Measurements from ENCODE around the gene BPIFB2. TPM values are rescaled to one million over a fixed set of nuclear protein-coding genes. Genes with fewer than 3 reads are reported as not detected.
"Not testable (repeated sequence)": the region's sequence is repeated elsewhere in the genome, so short reads cannot be mapped to it uniquely, and the experiment has no call there.

The BPIFB2 gene
- polyA plus RNA-seq, 1 experiment = not detected

DNA sequence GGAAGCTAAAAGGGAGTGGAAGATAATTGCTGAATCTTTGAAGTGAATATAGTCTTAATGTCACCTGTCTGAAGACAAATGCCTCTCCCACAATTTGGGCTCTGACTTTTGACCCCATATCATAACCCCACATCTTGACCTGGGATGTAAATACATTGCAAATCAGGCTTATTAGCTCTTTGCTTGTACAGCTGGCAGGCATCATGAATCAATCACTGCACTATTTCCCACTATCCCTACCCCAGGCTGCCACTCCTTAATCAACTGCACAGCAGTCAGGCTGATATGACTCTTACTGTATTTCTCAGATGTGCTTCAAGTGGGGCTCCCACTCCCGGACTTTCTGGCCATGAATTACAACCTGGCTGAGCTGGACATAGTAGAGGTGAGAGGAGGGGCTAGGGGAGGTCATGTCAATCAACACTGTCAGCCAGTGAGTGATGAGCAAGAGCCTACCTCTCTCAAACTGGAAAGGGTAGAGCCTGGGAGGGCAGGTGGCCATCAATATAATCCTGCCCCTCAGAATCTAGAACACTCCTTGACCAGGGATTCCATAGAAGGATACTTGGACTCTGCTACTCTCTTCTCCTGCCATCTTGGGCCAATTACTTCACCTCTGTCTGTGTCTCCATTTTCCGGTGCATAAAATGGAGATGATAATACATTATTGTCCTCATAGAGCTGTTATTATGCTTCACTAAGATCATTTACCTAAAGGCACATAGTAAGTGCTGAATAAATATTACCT, 35.7 kb downstream of the BPIFB2 start:
- no peaks in the 10 kb centered on the region; the same call in 1 of the 2 replicates for H3K9me3 ChIP-seq (ENCODE audit: control insufficient read depth, insufficient read depth, low read length)
- no peak for DNase-seq (ENCODE audit: low read depth, low spot score)
- H3K4me3 ChIP-seq (ENCODE audit: low read depth, low read length) = no peak overlapping the region
- TF ChIP-seq, protein P1, sequence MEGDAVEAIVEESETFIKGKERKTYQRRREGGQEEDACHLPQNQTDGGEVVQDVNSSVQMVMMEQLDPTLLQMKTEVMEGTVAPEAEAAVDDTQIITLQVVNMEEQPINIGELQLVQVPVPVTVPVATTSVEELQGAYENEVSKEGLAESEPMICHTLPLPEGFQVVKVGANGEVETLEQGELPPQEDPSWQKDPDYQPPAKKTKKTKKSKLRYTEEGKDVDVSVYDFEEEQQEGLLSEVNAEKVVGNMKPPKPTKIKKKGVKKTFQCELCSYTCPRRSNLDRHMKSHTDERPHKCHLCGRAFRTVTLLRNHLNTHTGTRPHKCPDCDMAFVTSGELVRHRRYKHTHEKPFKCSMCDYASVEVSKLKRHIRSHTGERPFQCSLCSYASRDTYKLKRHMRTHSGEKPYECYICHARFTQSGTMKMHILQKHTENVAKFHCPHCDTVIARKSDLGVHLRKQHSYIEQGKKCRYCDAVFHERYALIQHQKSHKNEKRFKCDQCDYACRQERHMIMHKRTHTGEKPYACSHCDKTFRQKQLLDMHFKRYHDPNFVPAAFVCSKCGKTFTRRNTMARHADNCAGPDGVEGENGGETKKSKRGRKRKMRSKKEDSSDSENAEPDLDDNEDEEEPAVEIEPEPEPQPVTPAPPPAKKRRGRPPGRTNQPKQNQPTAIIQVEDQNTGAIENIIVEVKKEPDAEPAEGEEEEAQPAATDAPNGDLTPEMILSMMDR (IDR thresholded peaks at IDR 0.05; ENCODE audit: low read depth, low read length) = no peak
- H3K27me3 ChIP-seq (ENCODE audit: control insufficient read depth, insufficient read depth, low read length) = no peaks in the 10 kb centered on the region
- CTCF ChIA-PET = interaction anchor here (0.5 kb wide), 1 partner anchor 217 kb away, joined by 9 read pairs; no protein-coding TSS in a partner anchor
- no peak overlapping the region for H3K27ac ChIP-seq (ENCODE audit: low read depth, low read length)
- POLR2A ChIA-PET = no interaction called here

DNA sequence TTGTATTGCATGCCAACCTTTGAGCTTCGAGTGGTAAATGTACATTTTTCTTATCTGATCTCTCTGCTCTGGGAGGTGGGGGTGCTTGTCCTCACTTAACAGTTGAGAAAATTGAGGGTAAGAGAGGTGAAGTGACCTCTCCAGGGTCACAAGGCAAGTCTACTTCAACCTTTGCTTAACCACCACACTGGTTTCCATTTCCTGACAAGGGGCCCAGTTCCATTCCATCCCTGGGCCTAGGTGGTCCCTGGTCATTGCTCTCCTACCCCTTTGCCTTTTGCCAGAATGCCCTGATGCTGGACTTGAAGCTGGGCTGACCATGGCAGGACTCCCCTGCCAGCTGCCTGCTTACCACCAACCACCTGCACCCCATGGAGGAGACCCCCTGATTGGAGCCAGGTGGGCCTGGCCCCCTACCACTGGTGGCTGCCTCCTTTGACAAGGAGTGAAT, 36.3 kb downstream of the BPIFB2 start:
- TF ChIP-seq, protein P1 (IDR thresholded peaks at IDR 0.05; ENCODE audit: low read depth, low read length) = no peak
- ChIA-PET CTCF (interaction anchor here (0.5 kb wide), 1 partner anchor 216 kb away, joined by 9 read pairs; no protein-coding TSS in a partner anchor), POLR2A (no interaction called here)
- Histone ChIP-seq H3K9me3 (ENCODE audit: control insufficient read depth, insufficient read depth, low read length) (no peaks in the 10 kb centered on the region; the same call in none of the 2 replicates), H3K27me3 (ENCODE audit: control insufficient read depth, insufficient read depth, low read length) (no peaks in the 10 kb centered on the region), H3K4me3 (ENCODE audit: low read depth, low read length) (no peak overlapping the region), H3K27ac (ENCODE audit: low read depth, low read length) (no peak overlapping the region)
- no peak for DNase-seq (ENCODE audit: low read depth, low spot score)

DNA sequence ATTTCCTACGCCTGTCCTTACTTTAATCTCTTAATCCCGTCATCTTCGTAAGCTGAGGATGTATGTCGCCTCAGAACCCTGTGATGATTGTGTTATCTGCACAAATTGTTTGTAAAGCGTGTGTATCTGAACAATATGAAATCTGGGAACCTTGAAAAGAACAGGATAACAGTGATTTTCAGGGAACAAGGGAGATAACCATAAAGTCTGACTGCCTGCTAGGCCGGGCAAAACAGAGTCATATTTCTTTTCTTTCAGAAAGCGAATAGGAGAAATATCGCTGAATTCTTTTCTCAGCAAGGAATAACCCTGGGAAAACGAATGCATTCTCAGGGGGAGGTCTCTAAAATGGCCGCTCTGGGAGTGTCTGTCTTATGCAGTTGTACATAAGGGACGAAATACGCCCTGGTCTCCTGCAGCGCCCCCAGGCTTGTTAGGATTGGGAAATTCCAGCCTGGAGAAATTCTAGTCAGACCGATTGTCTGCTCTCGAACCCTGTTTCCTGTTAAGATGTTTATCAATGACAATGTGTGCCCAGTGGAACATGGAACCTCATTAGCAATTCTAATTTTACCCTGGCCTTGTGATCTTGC, 37.7 kb downstream of the BPIFB2 start:
- H3K27ac ChIP-seq (ENCODE audit: low read depth, low read length); H3K4me3 ChIP-seq (ENCODE audit: low read depth, low read length); H3K9me3 ChIP-seq (ENCODE audit: control insufficient read depth, insufficient read depth, low read length); DNase-seq (ENCODE audit: low read depth, low spot score); CTCF ChIA-PET; POLR2A ChIA-PET; H3K27me3 ChIP-seq (ENCODE audit: control insufficient read depth, insufficient read depth, low read length): not testable (repeated sequence)

DNA sequence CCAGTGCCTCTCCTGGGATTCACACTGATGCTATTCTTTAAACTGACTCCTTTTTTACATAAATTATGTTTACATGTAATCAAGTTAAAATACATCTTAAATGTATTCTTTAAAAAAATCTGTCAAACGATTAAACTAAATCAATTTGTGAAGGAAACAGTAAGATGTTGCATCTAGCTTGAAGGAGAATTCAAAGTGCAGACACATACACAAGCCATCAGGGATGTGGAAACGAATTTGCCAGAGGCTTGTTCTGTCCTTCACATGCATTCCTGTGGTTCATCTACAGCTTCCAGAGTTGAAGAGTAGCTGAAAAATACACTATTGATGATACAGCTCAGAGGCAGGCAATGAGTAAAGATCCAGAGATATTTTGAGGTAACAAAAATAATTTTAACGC, 38.9 kb downstream of the BPIFB2 start:
- no peak for DNase-seq (ENCODE audit: low read depth, low spot score)
- TF ChIP-seq, protein P1 (IDR thresholded peaks at IDR 0.05; ENCODE audit: low read depth, low read length) = no peak
- H3K27me3 ChIP-seq (ENCODE audit: control insufficient read depth, insufficient read depth, low read length) = no peaks in the 10 kb centered on the region
- CTCF ChIA-PET = no interaction called here
- H3K27ac ChIP-seq (ENCODE audit: low read depth, low read length) = no peak overlapping the region
- no peaks in the 10 kb centered on the region; the same call in none of the 2 replicates for H3K9me3 ChIP-seq (ENCODE audit: control insufficient read depth, insufficient read depth, low read length)
- POLR2A ChIA-PET = no interaction called here
- no peak overlapping the region for H3K4me3 ChIP-seq (ENCODE audit: low read depth, low read length)

DNA sequence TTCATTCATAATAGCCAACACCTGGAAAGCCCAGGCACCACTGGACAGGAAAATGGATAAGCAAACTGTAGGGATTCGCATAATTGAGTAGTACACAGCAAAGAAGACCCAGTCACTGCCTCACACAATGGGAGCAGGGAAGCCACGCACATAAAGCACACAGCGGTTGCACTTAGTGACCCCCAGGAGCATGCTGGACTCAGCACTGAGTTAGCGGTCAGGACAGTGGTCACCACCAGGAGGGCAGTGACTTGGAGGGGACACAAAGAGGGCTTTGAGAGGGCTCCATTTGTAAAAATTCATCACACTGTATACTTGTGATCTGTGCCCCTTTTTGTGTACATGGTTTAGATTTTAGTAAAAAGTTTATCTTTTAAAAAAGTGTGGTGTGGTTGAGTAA, 43.8 kb downstream of the BPIFB2 start:
- ChIA-PET POLR2A (no interaction called here), CTCF (no interaction called here)
- H3K4me3 ChIP-seq (ENCODE audit: low read depth, low read length) = no peak overlapping the region
- no peak overlapping the region for H3K27ac ChIP-seq (ENCODE audit: low read depth, low read length)
- no peaks in the 10 kb centered on the region for H3K27me3 ChIP-seq (ENCODE audit: control insufficient read depth, insufficient read depth, low read length)
- H3K9me3 ChIP-seq (ENCODE audit: control insufficient read depth, insufficient read depth, low read length) = no peaks in the 10 kb centered on the region; the same call in 1 of the 2 replicates
- DNase-seq (ENCODE audit: low read depth, low spot score) = no peak
- TF ChIP-seq, protein P1 (IDR thresholded peaks at IDR 0.05; ENCODE audit: low read depth, low read length) = no peak
